HG03342 (cell line): Measurements from ENCODE around the gene LHFPL6.
A peak's percentile ranks its signal among the peaks of the same experiment; 100 is the strongest.

ENCODE experiments used
- ATAC-seq: cut with Tn5 transposase; IDR thresholded peaks from one replicate; pipeline ENCODE4 v1.9.1; 2021; ENCODE audit warnings: mild to moderate bottlenecking, moderate library complexity; ENCODE audit not compliant: unreplicated experiment

LHFPL6 gene

DNA sequence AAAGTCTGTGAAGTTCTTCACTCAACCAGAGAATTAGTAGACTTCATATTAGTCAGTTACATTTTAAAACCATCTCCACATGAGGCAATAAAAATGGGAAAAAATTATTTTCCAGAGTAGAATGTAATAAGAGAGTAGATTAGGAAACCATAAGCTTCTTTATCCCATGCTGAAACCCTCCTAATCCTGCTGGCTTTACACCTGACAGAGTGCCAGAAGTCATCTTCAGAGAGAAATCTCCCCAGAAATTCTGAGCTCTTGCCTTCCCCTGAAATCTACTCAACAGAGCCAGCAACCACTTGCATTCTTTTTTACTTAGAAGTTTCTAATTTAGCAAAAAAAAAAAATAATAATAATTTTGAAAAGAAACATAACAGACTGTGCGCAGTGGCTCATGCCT lies 284.8 kb downstream of the LHFPL6 start:
- no peak for ATAC-seq

GRCh38 chr13:39317291-39317690 lies 285.7 kb downstream of the LHFPL6 start:
- ATAC-seq = no peak

DNA sequence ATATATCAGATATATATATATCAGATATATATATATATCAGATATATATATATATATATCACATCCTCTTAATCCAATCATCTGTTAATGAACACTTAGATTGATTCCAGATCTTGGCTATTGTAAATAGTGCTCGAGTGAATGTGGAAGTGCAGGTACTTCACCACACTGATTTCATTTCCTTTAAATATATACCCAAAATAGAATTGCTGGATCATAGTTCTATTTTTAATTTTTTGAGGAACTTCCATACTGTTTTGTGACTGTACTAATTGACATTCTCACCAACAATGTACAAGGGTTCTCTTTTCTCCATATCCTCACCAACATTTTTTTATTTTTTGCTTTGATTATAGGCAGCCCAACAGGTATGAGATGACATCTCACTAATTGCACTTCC lies 287.2 kb downstream of the LHFPL6 start:
- no peak for ATAC-seq

GRCh38 chr13:39313721-39314120 lies 289.3 kb downstream of the LHFPL6 start:
- no peak for ATAC-seq

DNA sequence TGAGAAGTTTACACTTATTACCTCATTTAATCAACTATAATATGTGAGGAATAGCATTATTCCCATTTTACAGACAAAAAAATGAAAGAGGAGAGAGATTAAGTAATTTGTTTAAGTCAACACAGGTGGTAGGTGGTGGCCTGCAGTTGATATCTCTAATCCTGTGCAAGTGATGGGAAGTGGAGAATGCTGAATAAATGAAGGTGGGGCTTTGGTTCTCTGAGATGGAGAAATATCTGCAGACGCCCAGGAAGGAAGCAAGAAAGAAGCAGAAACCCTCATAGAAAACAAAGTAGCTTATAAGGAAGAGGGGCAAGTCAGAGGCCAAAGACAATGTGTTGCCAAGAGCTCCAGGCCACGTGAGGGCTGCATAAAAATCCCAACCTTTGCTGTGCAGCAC lies 290.4 kb downstream of the LHFPL6 start:
- ATAC-seq = no peak

- no peak for ATAC-seq
Measured at GRCh38 chr13:39311619-39312018, 291.4 kb downstream of the LHFPL6 start.

GRCh38 chr13:39310961-39311360 lies 292.0 kb downstream of the LHFPL6 start:
- no peak for ATAC-seq

DNA sequence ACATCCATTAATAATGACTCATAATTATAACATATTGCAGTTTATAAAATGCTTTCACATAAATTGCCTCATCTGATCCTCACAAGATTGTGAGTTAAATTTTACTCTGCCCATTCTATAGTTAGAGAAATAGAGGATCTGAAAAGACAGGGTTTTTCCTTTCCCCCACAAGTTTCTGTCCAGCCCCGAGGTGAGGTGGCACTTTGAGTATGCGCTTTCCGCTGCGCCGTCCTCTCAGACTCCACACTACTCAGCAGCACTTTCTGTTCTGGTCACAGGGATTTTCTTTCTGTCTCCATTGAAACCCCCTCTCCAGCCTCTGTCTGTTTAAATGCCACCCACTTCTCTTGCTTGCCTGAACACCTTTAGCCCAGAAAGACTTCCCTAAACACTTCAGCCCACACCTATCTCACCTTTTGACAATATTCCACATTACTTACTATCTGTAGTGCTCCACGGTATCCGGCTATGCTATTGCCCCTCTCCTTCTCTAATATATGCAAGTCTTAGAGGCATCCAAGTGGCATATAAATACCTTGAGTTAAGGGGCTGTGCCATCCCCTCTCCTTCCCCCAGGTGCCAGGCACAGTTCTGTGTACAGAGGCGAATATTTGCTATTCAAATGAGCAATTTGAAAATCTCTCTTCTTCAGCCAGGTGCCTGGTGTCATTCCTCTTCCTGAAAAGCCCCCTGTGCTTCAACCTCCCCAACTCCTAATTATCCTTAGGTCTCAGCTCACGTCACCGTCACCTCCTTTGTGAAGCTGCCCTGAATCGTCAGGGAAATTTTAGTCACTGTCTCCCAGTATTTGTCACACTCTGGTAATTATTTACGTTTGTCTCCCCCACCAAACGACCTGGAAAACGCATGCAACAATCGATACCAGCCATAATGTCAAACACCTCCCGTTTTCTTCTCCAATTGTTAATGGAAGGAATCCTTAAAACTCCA lies 296.1 kb downstream of the LHFPL6 start:
- ATAC-seq = peak; percentile 94

DNA sequence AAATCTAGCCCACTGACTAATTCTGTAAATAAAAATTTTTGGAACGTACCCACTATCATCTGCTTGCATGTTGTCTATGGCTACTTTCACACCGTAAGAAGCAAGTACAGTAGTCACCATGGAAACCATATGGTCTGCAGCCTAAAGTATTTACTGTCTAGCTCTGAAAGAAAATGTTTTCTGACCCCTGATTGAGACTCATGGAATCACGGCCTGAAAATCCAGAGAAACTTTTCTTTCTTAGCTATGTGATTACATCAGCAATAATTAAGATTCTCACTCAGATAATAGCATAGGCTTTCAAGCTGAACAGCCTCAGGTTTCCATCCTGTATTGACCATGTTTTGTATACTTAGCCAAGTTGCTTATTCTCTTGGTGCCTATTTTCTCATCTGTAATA lies 300.2 kb downstream of the LHFPL6 start:
- ATAC-seq = no peak

DNA sequence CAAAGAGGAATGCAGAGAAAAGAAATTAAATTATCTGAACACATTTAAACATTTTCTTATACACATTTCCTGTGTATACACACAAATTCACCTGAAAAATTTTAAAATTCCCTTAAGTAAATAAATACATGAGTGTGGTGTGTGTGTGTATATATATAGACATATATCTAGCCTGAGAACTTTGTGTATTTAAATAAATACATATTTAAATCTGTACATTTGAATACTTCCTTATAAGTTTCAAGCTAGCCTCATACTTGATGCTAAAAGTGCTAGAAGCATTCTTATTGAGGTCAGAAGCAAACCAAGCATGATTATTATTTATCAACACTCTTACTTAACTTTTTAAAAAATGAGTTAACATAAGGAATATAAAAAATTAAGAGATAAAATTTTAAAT lies 304.0 kb downstream of the LHFPL6 start:
- ATAC-seq = no peak

DNA sequence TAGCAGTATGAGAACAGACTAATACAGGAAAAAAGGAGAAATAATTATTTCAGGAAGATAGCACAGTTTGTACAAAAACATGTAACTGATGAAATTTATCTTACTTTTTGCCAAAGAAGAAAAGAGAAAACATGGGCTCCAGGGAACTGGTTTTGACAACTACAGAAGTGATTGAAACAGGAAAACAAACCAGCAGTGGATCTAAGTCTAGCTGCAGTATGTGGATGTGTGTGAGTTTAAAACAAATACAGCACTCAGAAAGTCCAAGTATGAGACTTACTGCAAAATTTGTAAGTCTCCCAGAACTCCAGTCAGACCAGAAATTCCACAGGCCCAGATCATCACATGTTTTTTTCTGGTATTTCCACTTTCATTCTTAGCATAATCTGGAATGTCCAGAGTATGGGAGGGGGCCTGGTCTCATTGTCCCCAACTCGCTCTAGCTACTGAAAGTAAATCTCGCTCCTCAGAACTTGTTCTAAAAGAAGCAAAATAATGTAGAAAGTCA lies 305.3 kb downstream of the LHFPL6 start:
- no peak for ATAC-seq

- ATAC-seq = no peak
Measured at GRCh38 chr13:39297023-39297422, 306.0 kb downstream of the LHFPL6 start.

DNA sequence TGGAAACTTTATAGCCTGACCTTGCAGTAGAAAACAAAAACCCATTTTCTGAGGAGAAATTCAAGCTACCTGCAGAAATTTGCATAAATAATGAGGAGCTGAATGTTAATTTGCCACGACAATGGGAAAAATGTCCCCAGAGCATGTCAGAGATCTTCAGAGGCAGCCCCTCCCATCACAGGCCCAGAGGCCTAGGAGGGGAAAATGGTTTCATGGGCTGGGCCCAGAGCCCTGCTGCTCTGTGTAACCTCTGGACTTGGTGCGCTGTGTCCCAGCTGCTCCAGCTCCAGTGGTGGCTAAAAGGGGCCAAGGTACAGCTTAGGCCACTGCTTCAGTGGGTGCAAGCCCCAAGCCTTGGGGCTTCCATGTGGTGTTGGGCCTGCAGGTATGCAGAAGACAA lies 306.8 kb downstream of the LHFPL6 start:
- no peak for ATAC-seq
